ENCODE results near the gene KCNMB3.

Gene KCNMB3

GRCh38 chr3:179196098-179196497, 54.8 kb downstream of the KCNMB3 start:
- DNase-seq = no peak
- TF ChIP-seq POLR2A (IDR thresholded peaks at IDR 0.05; ENCODE audit: low read length) (no peak), GATA1 (IDR thresholded peaks at IDR 0.05; ENCODE audit: low read depth, low read length) (no peak)

GRCh38 chr3:179194931-179195330, 56.0 kb downstream of the KCNMB3 start:
- TF ChIP-seq POLR2A (IDR thresholded peaks at IDR 0.05; ENCODE audit: low read length) = no peak
- no peak for TF ChIP-seq GATA1 (IDR thresholded peaks at IDR 0.05; ENCODE audit: low read depth, low read length)
- no peak for DNase-seq

All from erythroblast (primary cell).